HS-27A (cell line): Measurements from ENCODE around the gene CELF2.
"Not testable (repeated sequence)": the region's sequence is repeated elsewhere in the genome, so short reads cannot be mapped to it uniquely, and the experiment has no call there.

Source experiments
- DNase-seq: peaks from one replicate; pipeline ENCODE4 v3.0.0-alpha.2; 2012; ENCODE audit warnings: low read depth, missing footprints

CELF2 gene

DNA sequence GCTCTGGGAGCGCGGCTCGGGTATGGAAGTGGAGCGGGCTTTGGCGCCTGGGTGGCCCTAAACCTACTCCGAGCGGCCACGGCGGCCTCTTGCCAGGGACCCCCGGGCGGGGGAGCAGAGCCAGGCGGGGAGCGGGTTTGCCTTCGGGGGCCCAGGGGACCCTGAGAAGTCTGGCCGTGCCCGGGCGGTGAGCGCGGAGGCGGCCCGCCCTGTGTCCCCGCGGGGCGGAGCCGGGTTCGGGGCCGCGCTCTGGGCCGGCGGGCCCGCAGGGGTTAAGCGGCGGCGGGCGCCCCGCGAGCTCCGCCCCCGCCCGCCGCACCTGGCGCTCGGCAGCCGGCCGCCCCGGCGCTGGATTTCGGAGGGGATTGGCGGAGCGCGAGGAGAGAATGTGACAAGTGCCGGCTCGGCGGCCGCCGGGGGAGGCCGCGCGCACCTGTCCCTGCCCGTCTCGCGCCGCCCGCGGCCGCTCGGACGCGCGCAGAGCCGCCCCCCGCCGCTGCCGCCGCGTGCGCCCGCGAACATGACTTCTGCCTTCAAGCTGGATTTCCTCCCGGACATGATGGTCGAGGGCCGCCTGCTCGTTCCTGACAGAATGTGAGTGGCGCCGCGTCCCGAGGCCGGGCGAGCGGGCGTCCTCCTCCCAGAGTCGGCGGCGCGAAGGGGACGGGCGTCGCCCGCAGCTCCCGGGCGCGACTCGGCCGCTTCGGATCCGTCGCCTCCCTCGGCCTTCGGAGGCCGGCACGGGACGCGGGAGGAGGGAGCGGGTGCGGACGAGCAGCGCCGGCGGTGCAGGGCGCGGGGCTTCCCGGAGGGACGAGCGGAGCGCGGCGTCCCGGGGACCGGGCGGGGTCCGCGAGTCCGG is at the start of gene CELF2:
Gene CELF2, plus strand, starts transcription at position 303 of the 862 bp plus-strand sequence. Its CDS starts 218 bp downstream, at position 521.
- DNase-seq: no peak

GRCh38 chr10:10968257-10968588 is 49.4 kb upstream of the CELF2 start:
- DNase-seq: no peak

DNA sequence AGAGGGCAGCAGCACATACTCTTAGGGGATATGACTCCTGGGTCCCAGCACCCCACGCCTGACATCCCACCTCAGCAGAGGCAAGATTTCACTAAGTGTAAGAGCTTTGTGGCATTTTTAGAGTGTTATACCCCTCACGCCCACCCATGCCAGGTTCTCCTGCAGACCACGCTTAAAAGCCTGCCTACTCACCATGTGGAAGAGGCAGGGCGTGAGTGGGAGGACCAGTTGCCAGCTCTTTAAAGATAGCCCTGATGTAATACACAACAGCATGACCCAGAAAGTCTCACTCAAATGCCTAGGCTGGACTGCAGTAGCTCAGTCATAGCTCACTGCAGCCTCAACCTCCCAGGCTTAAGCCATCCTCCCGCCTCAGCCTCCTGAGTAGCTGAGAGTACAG is 44.4 kb upstream of the CELF2 start:
- DNase-seq: no peak

GRCh38 chr10:10975647-10976046 is 42.0 kb upstream of the CELF2 start:
- DNase-seq: no peak

GRCh38 chr10:10976652-10977051 is 41.0 kb upstream of the CELF2 start:
- no peak for DNase-seq

DNA sequence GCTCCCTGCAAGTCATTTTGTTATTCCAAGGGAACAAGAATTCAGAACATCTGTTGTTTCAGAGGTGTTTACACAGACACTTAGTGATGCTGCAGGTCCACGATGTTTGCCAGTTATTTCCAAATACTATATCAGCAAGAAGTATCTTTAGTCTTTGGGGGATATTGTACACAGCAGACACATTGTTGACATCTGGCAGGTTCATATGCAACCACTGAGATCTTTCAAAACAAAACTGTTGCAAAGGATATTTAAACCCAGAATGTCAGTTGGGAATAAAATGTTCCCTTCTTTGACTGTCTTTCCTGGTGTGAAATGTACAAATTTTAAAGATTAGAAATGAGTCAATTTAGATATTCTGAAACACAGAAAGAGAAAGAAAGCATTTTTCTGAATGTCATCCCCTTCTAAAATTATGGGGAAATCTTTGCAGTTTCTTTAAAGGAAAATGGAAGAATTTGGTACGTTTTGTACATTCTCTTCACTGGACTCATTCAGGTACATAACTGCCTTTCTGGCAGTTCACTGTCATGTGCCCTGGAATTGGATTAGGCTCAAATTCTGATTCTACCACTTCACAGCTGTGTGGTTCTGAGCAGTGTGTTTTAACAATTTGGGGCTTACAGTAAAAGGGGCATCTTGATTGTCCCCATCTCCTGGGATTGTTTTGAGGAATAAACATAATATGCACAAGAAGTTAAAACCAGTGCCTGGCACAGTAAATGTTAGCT is 40.3 kb upstream of the CELF2 start:
- no peak for DNase-seq

DNA sequence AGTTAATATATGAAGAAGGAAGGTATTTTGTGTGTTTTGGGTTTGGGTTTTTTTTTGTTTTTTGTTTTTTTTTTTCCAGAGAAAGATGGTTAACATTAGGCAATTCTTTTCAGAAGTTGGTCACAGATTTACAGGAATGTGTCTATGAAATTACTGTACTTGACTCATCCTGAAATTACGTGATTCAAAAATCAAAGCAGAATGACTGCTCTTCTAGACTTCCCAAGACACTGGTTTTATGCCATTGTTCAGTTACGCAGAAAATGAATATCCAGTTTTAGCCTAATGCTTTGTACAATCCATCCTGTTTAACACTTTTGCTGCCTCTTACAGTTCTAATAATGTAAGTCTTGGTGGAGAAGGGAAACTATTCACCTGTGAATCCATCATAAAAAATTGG is 39.7 kb upstream of the CELF2 start:
- no peak for DNase-seq

DNA sequence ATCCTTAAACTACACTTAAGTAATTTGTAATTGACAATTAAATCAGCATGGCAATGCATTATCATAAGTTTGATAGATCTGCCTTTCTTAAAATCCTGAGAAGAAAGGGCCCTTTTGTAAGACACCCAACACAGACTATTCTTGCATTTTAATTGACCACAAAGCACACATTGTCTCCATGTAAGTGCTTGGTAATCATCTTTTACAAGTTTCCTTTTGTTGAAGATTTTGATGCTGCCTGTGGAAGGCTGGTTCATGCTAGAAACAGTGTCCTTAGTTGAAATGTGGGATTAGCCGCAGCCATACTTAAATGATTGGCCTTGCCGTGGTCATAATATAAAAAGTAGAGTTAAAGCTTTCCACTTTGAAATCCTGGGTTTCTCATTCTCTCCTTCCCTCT is 32.3 kb upstream of the CELF2 start:
- DNase-seq: no peak

DNA sequence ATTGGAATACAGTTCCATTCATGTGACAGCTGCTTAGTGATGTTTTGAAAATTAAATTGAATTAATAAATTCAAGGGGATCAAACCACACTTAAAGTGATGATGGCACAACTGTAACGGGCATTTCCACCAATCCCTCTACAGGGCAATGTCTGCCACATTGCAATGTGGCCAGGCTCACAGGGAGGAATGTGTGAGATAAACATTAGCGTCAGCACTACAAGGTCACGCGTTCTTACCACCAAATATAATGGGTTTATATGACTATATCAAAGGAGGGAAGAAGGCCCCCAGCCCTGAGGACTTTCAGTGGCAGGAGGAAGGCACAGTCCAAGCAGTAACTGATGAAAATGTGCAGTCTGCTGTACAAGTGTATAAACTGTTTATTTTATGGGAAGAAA is 31.1 kb upstream of the CELF2 start:
- no peak for DNase-seq

DNA sequence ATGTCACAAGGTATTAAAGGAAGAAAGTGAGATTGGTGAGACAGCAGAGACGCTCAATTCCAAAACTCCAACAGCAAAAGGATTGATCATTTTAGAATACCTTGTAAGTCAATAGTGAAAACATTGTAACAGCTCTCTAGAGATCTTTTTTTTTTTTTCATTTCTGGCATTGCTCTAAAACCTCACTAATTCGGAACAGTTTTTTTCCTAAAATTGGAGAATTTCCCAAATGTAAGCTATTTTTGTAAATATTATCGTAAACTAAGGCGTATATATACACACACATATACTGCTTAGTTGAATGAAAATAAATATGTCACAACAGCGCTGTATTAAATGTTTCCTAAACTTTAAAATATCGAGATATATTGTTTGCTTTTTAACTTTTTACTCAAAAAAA is 30.6 kb upstream of the CELF2 start:
- DNase-seq: no peak

GRCh38 chr10:10989669-10990068 is 28.0 kb upstream of the CELF2 start:
- DNase-seq: no peak

DNA sequence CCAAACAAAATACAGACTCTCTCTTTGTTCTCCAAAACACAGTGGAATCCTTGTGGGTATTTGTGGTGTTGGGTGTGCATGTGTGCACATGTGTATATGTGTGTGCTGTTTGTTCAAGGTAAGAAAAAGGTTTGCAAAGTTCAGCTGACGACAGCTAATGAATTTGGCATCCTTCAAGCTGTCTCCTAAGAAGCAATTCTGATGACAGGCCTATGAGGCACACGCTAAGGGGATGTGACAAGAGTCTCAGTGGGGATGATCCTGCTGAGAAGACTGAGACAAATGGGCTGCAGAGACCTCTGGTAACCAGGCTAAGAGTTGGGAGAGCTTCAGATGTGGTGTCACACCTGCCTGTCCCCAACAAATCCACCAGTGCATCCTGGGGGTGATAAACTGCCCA is 26.5 kb upstream of the CELF2 start:
- no peak for DNase-seq

DNA sequence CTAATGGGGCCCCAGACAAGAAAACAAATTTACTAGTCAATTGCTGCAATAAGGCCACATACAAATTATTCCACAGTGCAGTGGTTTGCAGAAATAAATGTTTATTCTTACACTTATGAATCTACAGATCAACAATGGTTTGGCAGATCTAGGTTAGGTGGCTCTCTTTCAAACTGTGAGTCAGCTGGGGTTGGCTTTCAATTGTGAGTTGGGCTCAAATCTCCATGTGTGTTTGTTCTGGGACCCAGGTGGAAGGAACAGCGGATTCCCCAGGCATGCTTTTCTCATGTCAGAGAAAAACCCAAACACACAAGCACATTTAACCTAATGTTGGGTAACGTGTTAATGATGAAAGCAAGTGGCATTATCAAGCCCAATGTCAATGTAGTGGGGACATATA is 25.6 kb upstream of the CELF2 start:
- no peak for DNase-seq

DNA sequence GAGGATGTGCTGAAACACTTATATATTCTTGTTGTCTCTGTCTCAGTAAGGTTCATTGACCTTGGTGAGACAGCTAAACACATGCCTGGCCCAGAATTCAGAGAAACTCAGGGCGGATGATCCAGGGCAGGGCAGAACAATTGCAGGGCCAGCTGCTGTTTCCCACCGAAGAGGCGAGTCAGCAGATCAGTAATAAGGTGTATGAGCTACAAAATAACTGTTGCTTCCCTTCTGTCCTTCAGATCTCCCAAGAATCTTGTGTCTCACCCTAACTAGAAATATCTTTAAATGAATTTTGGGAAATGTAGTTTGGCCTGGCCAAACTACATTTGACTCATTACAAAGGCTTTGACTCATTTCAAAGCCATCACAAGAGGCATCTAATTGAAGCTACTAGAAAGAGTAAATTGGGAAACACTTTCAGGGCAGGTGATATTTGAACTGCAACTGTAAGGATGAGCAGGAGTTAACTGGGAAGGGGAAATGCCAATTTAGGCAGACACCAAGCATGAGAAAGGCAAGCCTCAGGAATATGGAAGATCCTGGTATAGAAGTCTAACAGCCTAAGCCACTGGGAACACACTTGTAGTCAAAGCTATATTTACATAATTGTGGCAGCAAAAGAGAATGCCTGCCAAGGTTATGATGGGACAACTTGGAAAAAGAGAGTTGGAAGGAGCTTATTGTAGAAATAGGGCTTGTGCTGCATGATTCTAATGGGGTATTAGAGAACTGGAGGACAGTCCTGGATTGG is 24.5 kb upstream of the CELF2 start:
- no peak for DNase-seq

- DNase-seq: no peak
These were observed 23.9 kb upstream of the CELF2 start for GRCh38 chr10:10993785-10994184.

GRCh38 chr10:10994360-10994759 is 23.3 kb upstream of the CELF2 start:
- no peak for DNase-seq

GRCh38 chr10:10995120-10995519 is 22.6 kb upstream of the CELF2 start:
- DNase-seq: no peak

GRCh38 chr10:10996966-10997620 is 20.6 kb upstream of the CELF2 start:
- no peak for DNase-seq

DNA sequence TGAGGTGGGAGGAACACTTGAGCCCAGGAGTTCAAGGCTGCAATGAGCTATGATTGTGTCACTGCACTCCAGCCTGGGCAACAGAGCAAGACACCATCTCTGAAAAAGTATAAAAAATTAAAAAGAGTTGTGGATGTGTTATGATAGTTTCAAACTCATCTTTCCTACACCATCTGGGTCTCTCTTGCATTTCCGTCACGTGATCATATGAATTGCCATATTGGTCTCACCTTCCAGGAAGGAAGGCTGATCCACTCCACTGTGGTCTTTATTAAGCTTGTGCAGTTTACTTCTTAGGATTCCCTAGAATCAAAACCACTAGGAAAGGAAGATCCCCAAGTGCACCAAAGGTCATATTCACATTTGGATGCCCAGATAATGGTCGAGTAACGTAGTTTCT is 18.2 kb upstream of the CELF2 start:
- DNase-seq: not testable (repeated sequence)

- DNase-seq: no peak
These were observed 15.2 kb upstream of the CELF2 start for GRCh38 chr10:11002485-11002884.

DNA sequence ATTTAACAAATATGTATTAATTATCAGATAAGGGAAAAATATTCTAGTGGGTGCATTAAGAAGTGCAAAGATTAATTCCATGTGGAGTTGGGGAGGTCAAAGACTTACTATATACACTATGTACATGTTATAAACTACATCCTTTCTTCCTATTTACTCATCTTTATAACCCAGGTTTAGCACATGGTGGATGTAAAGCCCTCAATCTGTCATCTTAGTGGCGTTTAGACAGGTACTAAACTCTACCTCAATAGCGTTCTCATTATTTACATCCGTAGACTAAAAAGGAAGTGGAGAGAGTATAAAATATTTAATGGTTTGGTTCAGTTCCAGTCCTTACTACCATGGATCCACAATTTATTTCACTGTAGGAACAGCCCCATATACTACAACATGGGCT is 14.8 kb upstream of the CELF2 start:
- DNase-seq: no peak

DNA sequence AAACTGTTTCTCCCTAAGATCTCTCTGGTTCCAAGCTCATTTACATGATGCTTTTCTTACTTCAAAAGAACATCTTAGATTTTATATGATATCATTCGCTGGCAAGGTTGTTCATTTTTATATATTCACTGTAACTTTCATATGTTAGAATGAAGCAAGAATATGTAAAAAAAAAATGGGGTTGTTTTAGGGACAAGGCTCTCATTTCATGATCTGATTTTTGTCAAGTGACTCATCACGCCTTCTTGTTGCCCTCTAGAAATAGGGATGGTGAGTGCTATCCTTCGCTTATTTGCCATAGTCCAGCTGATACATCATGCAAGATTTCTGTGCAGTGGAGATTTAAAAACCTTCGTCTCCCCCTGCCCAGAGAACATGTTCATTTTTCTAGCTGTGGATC is 14.0 kb upstream of the CELF2 start:
- no peak for DNase-seq
